RWPE1 (cell line): ENCODE measurements around the gene POLR1B.

Experiments used
- CTCF ChIA-PET: fragments of 350-600 bp; sonication (Branson Sonifier 250); formaldehyde crosslinking; extraction: SDS; loops from one replicate; lab custom pipeline; 2021; lab: Yijun Ruan, JAX
- POLR2A ChIA-PET: fragments of 400-600 bp; formaldehyde crosslinking; extraction: SDS; loops from one replicate; lab custom pipeline; 2020; ENCODE audit warnings: antibody characterized with exemption; ENCODE audit not compliant: low non-redundant PET; lab: Yijun Ruan, JAX
- DNase-seq: peaks from one replicate; pipeline ENCODE4 v3.0.0; 2012; ENCODE audit warnings: low spot score
- H3K27ac ChIP-seq: fragments of 450-650 bp; 2 replicates; pipeline ENCODE4 v1.5.1; 2017
- CTCF ChIP-seq: fragments of 450-650 bp; conservative IDR thresholded peaks from 2 replicates; pipeline ENCODE4 v1.5.1; 2017; ENCODE audit warnings: low read depth, mild to moderate bottlenecking

The POLR1B gene

GRCh38 chr2:112579241-112579640 lies 37.0 kb downstream of the POLR1B start:
- POLR2A ChIA-PET = no interaction called here
- TF ChIP-seq CTCF = no peak
- peak overlapping the region; percentile 65 for H3K27ac ChIP-seq
- CTCF ChIA-PET = no interaction called here
- DNase-seq = peak; percentile 24

GRCh38 chr2:112580084-112580483 lies 37.8 kb downstream of the POLR1B start:
- POLR2A ChIA-PET = no interaction called here
- TF ChIP-seq CTCF = no peak

GRCh38 chr2:112582314-112582746 lies 40.1 kb downstream of the POLR1B start:
- peak overlapping the region; percentile 37; the same call in 1 of the 2 replicates for H3K27ac ChIP-seq
- POLR2A ChIA-PET = no interaction called here
- DNase-seq = peak; percentile 31
- TF ChIP-seq CTCF = peak; percentile 66
- CTCF ChIA-PET = interaction anchor here (0.6 to 0.8 kb wide), 3 partner anchors 42 to 254 kb away, joined by 3 to 5 read pairs (median 5); no protein-coding TSS in a partner anchor

More at GRCh38 chr2:112580084-112580483, 37.8 kb downstream of the POLR1B start:
- DNase-seq = no peak
- CTCF ChIA-PET = no interaction called here
- no peak overlapping the region for H3K27ac ChIP-seq

GRCh38 chr2:112583497-112584133 lies 41.4 kb downstream of the POLR1B start:
- ChIA-PET CTCF (interaction anchor here (0.6 to 1.0 kb wide), 3 partner anchors 9 to 121 kb away, joined by 3 to 4 read pairs (median 3); no protein-coding TSS in a partner anchor), POLR2A (no interaction called here)
- no peak for DNase-seq
- peak overlapping the region; percentile 97 for H3K27ac ChIP-seq
- TF ChIP-seq CTCF = no peak

- POLR2A ChIA-PET = interaction anchor here (0.5 kb wide), 1 partner anchor 81 kb away, joined by 3 read pairs; no protein-coding TSS in a partner anchor
- DNase-seq = peak; percentile 94
- no peak for TF ChIP-seq CTCF
- peak within 1 kb of the TSS; percentile 97 for H3K27ac ChIP-seq
- CTCF ChIA-PET = interaction anchor here (0.8 to 1.0 kb wide), 3 partner anchors 8 to 142 kb away, joined by 3 to 4 read pairs (median 3); no protein-coding TSS in a partner anchor
These were observed 42.0 kb downstream of the POLR1B start, which contains the start of gene CHCHD5 for GRCh38 chr2:112584134-112584890. Gene CHCHD5 (plus strand): TSS chr2:112584609. CDS start chr2:112584648, 39 bp downstream.

- ChIA-PET CTCF (interaction anchor here (0.8 to 0.9 kb wide), 2 partner anchors 15 to 141 kb away, joined by 3 to 4 read pairs; no protein-coding TSS in a partner anchor), POLR2A (no interaction called here)
- peak overlapping the region; percentile 97 for H3K27ac ChIP-seq
- no peak for TF ChIP-seq CTCF
- DNase-seq = no peak
These were observed 42.6 kb downstream of the POLR1B start for GRCh38 chr2:112584891-112585250.
